Caco-2 (cell line): ENCODE results near the gene DUSP5. TPM values are rescaled to one million over a fixed set of nuclear protein-coding genes. Genes with fewer than 3 reads are reported as not detected.

Experiments used
- BruUV-seq: library from RNA; stranded (reverse); fragments of 400-500 nt; replicated peaks from 2 replicates; lab custom pipeline; 2021; lab: Mats Ljungman, UMichigan
- CTCF ChIA-PET: fragments of 300-600 bp; sonication (Branson Sonifier 250); formaldehyde crosslinking; loops from one replicate; lab custom pipeline; 2022; ENCODE audit warnings: antibody characterized with exemption; lab: Charles Lee
- POLR2A ChIA-PET: fragments of 300-600 bp; sonication (Branson Sonifier 250); formaldehyde crosslinking; loops from one replicate; lab custom pipeline; 2022; ENCODE audit warnings: antibody characterized with exemption; lab: Charles Lee
- DNase-seq, 2 experiments: peaks; one replicate each; pipeline versions ENCODE4 v3.0.0 to v3.0.0-alpha.2; 2020 to 2022
- H3K27me3 ChIP-seq: replicated peaks from 2 replicates; pipeline ENCODE4 v1.6.0; 2011; ENCODE audit warnings: low read length; ENCODE audit not compliant: control insufficient read depth, insufficient read depth
- H3K36me3 ChIP-seq: 2 replicates; pipeline ENCODE4 v1.5.1; 2011; ENCODE audit warnings: low read length; ENCODE audit not compliant: control insufficient read depth, insufficient read depth
- H3K4me1 ChIP-seq: fragments of 250-450 bp; sonication (Bioruptor Pico); 2 replicates; pipeline ENCODE4 v1.5.1; 2020; ENCODE audit warnings: mild to moderate bottlenecking
- H3K4me3 ChIP-seq: 2 replicates; pipeline ENCODE4 v1.5.1; 2011; ENCODE audit warnings: low read depth, mild to moderate bottlenecking, control low read depth, low read length
- H3K9me3 ChIP-seq: fragments of 250-450 bp; sonication (Bioruptor Pico); 2 replicates; pipeline ENCODE4 v1.5.1; 2020; ENCODE audit warnings: mild to moderate bottlenecking, moderate library complexity
- H3K27ac Mint-ChIP-seq: one replicate; pipeline ENCODE4 v1.8.0; 2022; ENCODE audit warnings: mixed read lengths; ENCODE audit not compliant: unreplicated experiment
- H3K27me3 Mint-ChIP-seq: one replicate; pipeline ENCODE4 v1.8.0; 2022; ENCODE audit warnings: mixed read lengths; ENCODE audit not compliant: insufficient read depth, unreplicated experiment
- H3K36me3 Mint-ChIP-seq: one replicate; pipeline ENCODE4 v1.8.0; 2022; ENCODE audit warnings: mild to moderate bottlenecking, mixed read lengths; ENCODE audit not compliant: insufficient read depth, unreplicated experiment
- H3K4me1 Mint-ChIP-seq: one replicate; pipeline ENCODE4 v1.8.0; 2022; ENCODE audit warnings: low read depth, mixed read lengths; ENCODE audit not compliant: unreplicated experiment
- H3K4me3 Mint-ChIP-seq: one replicate; pipeline ENCODE4 v1.8.0; 2022; ENCODE audit warnings: mild to moderate bottlenecking, moderate library complexity, mixed read lengths; ENCODE audit not compliant: unreplicated experiment
- H3K9me3 Mint-ChIP-seq: one replicate; pipeline ENCODE4 v1.8.0; 2022; ENCODE audit warnings: mixed read lengths; ENCODE audit not compliant: unreplicated experiment
- CTCF ChIP-seq, 2 experiments: fragments of 200-600 bp in 1 of 2; IDR thresholded peaks; 1 replicate in 1 of 2; 2 replicates in 1 of 2; pipeline versions ENCODE4 v1.5.1 to v1.8.0; 2011 to 2022; ENCODE audit warnings: antibody characterized with exemption in 1 of 2, control low read depth in 1 of 2, inconsistent platforms in 1 of 2, low read depth in 1 of 2, low read length in 1 of 2, mild to moderate bottlenecking in 1 of 2, moderate library complexity in 1 of 2; ENCODE audit not compliant: insufficient read depth in 1 of 2, severe bottlenecking in 1 of 2, unreplicated experiment in 1 of 2
- intact Hi-C: fragments of 100-400 bp; cut with micrococcal nuclease; formaldehyde crosslinking; loops from one replicate; pipeline ENCODE4 v1.10.0; 2022; ENCODE audit not compliant: unreplicated experiment
- total RNA-seq: library from RNA; stranded (reverse); gene quantifications from 2 replicates; pipeline ENCODE4 v1.2.3, GENCODE V29; 2022

Gene DUSP5
- total RNA-seq, 1 experiment from 2014 or later: 15.0 TPM

GRCh38 chr10:110522365-110522988 is 24.8 kb downstream of the DUSP5 start:
- intact Hi-C loops: loop anchor here (2.0 kb wide), 1 partner anchor 66 kb away; no protein-coding TSS in a partner anchor
- CTCF ChIA-PET: interaction anchor here (0.6 to 1.3 kb wide), 4 partner anchors 11 to 168 kb away, joined by 3 to 5 read pairs (median 4); no protein-coding TSS in a partner anchor
- Mint-ChIP-seq H3K9me3 (no peaks in the 10 kb centered on the region), H3K4me3 (no peak overlapping the region), H3K27me3 (no peaks in the 10 kb centered on the region), H3K36me3 (no peaks in the 10 kb centered on the region), H3K4me1 (peaks cover 15% of the 10 kb centered on the region), H3K27ac (no peak overlapping the region)
- POLR2A ChIA-PET: interaction anchor here (0.5 to 1.0 kb wide), 3 partner anchors 24 to 217 kb away, joined by 3 read pairs; partner anchors contain the start of gene SMNDC1
- TF ChIP-seq CTCF (IDR thresholded peaks at IDR 0.05; ENCODE audit: insufficient read depth in 1 of 2, low read depth in 1 of 2, low read length in 1 of 2, severe bottlenecking in 1 of 2, unreplicated experiment in 1 of 2): no peak
- peak in 1 of 2 experiments; percentile 45 for DNase-seq
- Histone ChIP-seq H3K9me3 (no peaks in the 10 kb centered on the region), H3K4me3 (no peak overlapping the region), H3K4me1 (peaks cover 30% of the 10 kb centered on the region), H3K36me3 (no peaks in the 10 kb centered on the region), H3K27me3 (no peaks in the 10 kb centered on the region)
- no TSS peak for BruUV-seq

DNA sequence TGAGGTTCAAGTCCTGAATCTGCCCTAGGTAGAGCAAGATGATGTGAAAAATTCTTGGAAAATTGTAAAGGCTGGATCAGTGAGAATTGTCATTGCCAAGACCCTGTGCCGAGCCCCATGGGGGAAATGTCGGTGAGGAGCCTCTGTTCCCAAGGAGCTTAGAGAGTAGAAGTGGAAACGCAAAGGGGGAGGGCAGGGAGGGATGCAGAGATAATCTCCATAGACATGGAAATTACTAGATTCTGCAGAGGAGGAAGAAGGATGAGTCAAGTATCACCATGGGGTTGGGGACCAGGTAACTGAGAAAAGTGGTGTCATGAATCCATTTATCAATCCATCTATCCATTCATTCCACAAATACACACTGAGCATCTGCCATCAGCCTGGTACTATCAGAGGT is 26.0 kb downstream of the DUSP5 start:
- no peaks in the 10 kb centered on the region for H3K36me3 ChIP-seq
- no peak for TF ChIP-seq CTCF (IDR thresholded peaks at IDR 0.05; ENCODE audit: insufficient read depth in 1 of 2, low read depth in 1 of 2, low read length in 1 of 2, severe bottlenecking in 1 of 2, unreplicated experiment in 1 of 2)
- no peaks in the 10 kb centered on the region for H3K9me3 ChIP-seq
- no peaks in the 10 kb centered on the region for H3K27me3 ChIP-seq
- no TSS peak for BruUV-seq
- ChIA-PET CTCF (no interaction called here), POLR2A (no interaction called here)
- Mint-ChIP-seq H3K27me3 (no peaks in the 10 kb centered on the region), H3K36me3 (no peaks in the 10 kb centered on the region), H3K4me3 (no peak overlapping the region), H3K9me3 (no peaks in the 10 kb centered on the region), H3K4me1 (peaks cover 15% of the 10 kb centered on the region), H3K27ac (no peak overlapping the region)
- no peak overlapping the region for H3K4me3 ChIP-seq
- no peak for DNase-seq
- intact Hi-C loops: loop anchor here (2.0 kb wide), 1 partner anchor 67 kb away; no protein-coding TSS in a partner anchor
- peaks cover 30% of the 10 kb centered on the region for H3K4me1 ChIP-seq

DNA sequence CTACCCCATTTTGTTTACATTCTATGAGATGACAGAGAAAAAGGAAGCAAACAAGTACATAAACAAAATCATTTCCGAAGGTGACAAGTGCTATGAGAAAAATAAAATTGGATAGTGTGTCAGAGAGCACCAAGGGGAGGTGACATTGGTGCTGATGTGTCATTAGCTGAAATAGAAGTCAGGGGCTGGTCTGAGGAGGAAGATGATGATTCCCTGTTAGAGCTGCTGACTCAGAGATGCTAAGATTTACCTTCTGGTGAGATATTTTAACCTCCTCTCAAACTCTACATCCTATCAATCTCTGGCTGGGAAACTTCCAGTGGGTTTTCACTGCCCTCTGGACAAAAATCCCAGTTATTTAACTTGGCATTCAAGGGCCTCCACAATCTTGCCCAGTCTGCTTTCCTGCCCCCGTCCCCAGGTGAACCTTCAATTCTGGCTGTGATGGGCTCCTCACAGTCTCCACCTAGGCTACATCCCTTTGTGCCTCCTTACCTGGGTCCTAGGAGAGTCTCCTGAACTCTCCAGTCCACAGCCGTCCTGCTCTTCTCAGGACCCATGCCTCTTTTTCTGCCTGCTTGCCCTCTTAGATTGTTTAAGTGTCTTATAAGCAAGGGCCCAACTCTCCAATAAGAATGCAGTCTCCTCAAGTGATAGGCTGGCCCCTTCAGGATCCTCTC is 26.6 kb downstream of the DUSP5 start:
- no peaks in the 10 kb centered on the region for H3K27me3 ChIP-seq
- H3K27me3 Mint-ChIP-seq: no peaks in the 10 kb centered on the region
- H3K4me3 ChIP-seq: no peak overlapping the region
- H3K27ac Mint-ChIP-seq: no peak overlapping the region
- ChIA-PET CTCF (no interaction called here), POLR2A (no interaction called here)
- intact Hi-C loops: no loop called here
- H3K9me3 Mint-ChIP-seq: no peaks in the 10 kb centered on the region
- no peak overlapping the region for H3K4me3 Mint-ChIP-seq
- H3K4me1 ChIP-seq: peaks cover 31% of the 10 kb centered on the region
- TF ChIP-seq CTCF (IDR thresholded peaks at IDR 0.05; ENCODE audit: insufficient read depth in 1 of 2, low read depth in 1 of 2, low read length in 1 of 2, severe bottlenecking in 1 of 2, unreplicated experiment in 1 of 2): no peak
- H3K9me3 ChIP-seq: no peaks in the 10 kb centered on the region
- H3K4me1 Mint-ChIP-seq: peaks cover 15% of the 10 kb centered on the region
- no peak for DNase-seq
- BruUV-seq: no TSS peak
- H3K36me3 ChIP-seq: no peaks in the 10 kb centered on the region
- no peaks in the 10 kb centered on the region for H3K36me3 Mint-ChIP-seq
